ENCODE measurements around the gene TMEM127.

- no peak for TF ChIP-seq POLR2A (IDR thresholded peaks at IDR 0.05)
- no peak for TF ChIP-seq CTCF (IDR thresholded peaks at IDR 0.05)
Observed at GRCh38 chr2:96198921-96199320, 66.9 kb downstream of the TMEM127 start.
